PC-9 (cell line): ENCODE data around the gene GMIP. TPM values are rescaled to one million over a fixed set of nuclear protein-coding genes. Genes with fewer than 3 reads are reported as not detected.

ENCODE experiments used
- BruUV-seq: library from RNA; stranded (reverse); fragments of 400-500 nt; replicated peaks from 2 replicates; lab custom pipeline; 2021; lab: Mats Ljungman, UMichigan
- CTCF ChIA-PET: fragments of 300-600 bp; sonication (Branson Sonifier 250); formaldehyde crosslinking; loops from one replicate; lab custom pipeline; 2022; ENCODE audit warnings: antibody characterized with exemption; lab: Charles Lee
- POLR2A ChIA-PET: fragments of 300-600 bp; sonication (Branson Sonifier 250); formaldehyde crosslinking; loops from one replicate; lab custom pipeline; 2022; ENCODE audit warnings: antibody characterized with exemption; ENCODE audit not compliant: unreplicated experiment; lab: Charles Lee
- DNase-seq, 2 experiments: peaks; one replicate each; pipeline versions ENCODE4 v3.0.0 to v3.0.0-alpha.2; 2015 to 2022; ENCODE audit warnings: mixed read lengths in 1 of 2
- H2AFZ ChIP-seq: fragments of 200-600 bp; sonication (generic); 2 replicates; pipeline ENCODE4 v1.8.1; 2017; ENCODE audit warnings: antibody characterized with exemption
- H3F3A ChIP-seq: fragments of 200-600 bp; sonication (generic); 2 replicates; pipeline ENCODE4 v1.8.1; 2017; ENCODE audit warnings: antibody characterized with exemption, mild to moderate bottlenecking, low read depth; ENCODE audit not compliant: insufficient read depth
- H3K27ac ChIP-seq: fragments of 200-600 bp; sonication (generic); 2 replicates; pipeline ENCODE4 v1.6.1; 2016; ENCODE audit warnings: mixed run types
- H3K27me3 ChIP-seq: fragments of 200-600 bp; sonication (generic); 2 replicates; pipeline ENCODE4 v1.6.1; 2016; ENCODE audit warnings: low read depth, mixed run types; ENCODE audit not compliant: insufficient read depth
- H3K36me3 ChIP-seq: fragments of 200-600 bp; sonication (generic); 2 replicates; pipeline ENCODE4 v1.6.1; 2016; ENCODE audit warnings: low read depth, mixed run types
- H3K4me1 ChIP-seq: fragments of 200-600 bp; sonication (generic); replicated peaks from 2 replicates; pipeline ENCODE4 v1.6.1; 2016; ENCODE audit warnings: mixed run types; ENCODE audit not compliant: insufficient read depth
- H3K4me2 ChIP-seq: fragments of 200-600 bp; sonication (generic); 2 replicates; pipeline ENCODE4 v1.6.1; 2017; ENCODE audit warnings: mixed run types
- H3K4me3 ChIP-seq: fragments of 200-600 bp; sonication (generic); 2 replicates; pipeline ENCODE4 v1.6.1; 2016; ENCODE audit warnings: mixed run types
- H3K79me2 ChIP-seq: fragments of 200-600 bp; sonication (generic); 2 replicates; pipeline ENCODE4 v1.6.1; 2017; ENCODE audit warnings: low read depth, mixed run types
- H3K9me2 ChIP-seq: fragments of 200-600 bp; sonication (generic); 2 replicates; pipeline ENCODE4 v1.8.1; 2017; ENCODE audit warnings: mild to moderate bottlenecking; ENCODE audit not compliant: insufficient read depth
- H3K9me3 ChIP-seq: fragments of 200-600 bp; sonication (generic); 2 replicates; pipeline ENCODE4 v1.8.1; 2016; ENCODE audit warnings: low read depth; ENCODE audit not compliant: insufficient read depth
- H4K20me1 ChIP-seq: fragments of 200-600 bp; sonication (generic); 2 replicates; pipeline ENCODE4 v1.8.1; 2017; ENCODE audit not compliant: insufficient read depth
- EZH2 ChIP-seq: fragments of 200-600 bp; sonication (generic); IDR thresholded peaks from 2 replicates; pipeline ENCODE4 v1.8.0; 2017; ENCODE audit warnings: antibody characterized with exemption, low read depth
- intact Hi-C: fragments of 100-400 bp; cut with micrococcal nuclease; formaldehyde crosslinking; loops from one replicate; pipeline ENCODE4 v1.10.0; 2022; ENCODE audit not compliant: unreplicated experiment
- total RNA-seq: library from RNA; stranded (reverse); gene quantifications from 2 replicates; pipeline ENCODE4 v1.2.3, GENCODE V29; 2021
- TF ChIP-seq, protein P1 (sequence below): fragments of 200-600 bp; sonication (generic); conservative IDR thresholded peaks from 2 replicates; pipeline ENCODE4 v1.6.1; 2017; ENCODE audit warnings: mixed run types, antibody characterized with exemption, mild to moderate bottlenecking, moderate library complexity

The GMIP gene
- total RNA-seq, 1 experiment from 2014 or later, result 15.4 TPM

GRCh38 chr19:19619849-19620210 lies 23.6 kb downstream of the GMIP start:
- intact Hi-C loops, result no loop called here
- H3K4me3 ChIP-seq, result no peak overlapping the region
- no peak overlapping the region for H3K4me2 ChIP-seq
- no peaks in the 10 kb centered on the region for H3K27me3 ChIP-seq
- no TSS peak for BruUV-seq
- peaks cover 34% of the 10 kb centered on the region for H3F3A ChIP-seq
- no peaks in the 10 kb centered on the region for H3K9me2 ChIP-seq
- H3K79me2 ChIP-seq, result peaks cover 10% of the 10 kb centered on the region; the same call in 1 of the 2 replicates
- H4K20me1 ChIP-seq, result no peaks in the 10 kb centered on the region
- ChIA-PET POLR2A (no interaction called here), CTCF (interaction anchor here (0.6 to 0.9 kb wide), 2 partner anchors 65 to 618 kb away, joined by 5 to 7 read pairs; no protein-coding TSS in a partner anchor)
- no peaks in the 10 kb centered on the region for H3K36me3 ChIP-seq
- H2AFZ ChIP-seq, result no peak overlapping the region
- peaks cover 34% of the 10 kb centered on the region for H3K4me1 ChIP-seq
- no peak overlapping the region for H3K27ac ChIP-seq
- TF ChIP-seq, protein P1, sequence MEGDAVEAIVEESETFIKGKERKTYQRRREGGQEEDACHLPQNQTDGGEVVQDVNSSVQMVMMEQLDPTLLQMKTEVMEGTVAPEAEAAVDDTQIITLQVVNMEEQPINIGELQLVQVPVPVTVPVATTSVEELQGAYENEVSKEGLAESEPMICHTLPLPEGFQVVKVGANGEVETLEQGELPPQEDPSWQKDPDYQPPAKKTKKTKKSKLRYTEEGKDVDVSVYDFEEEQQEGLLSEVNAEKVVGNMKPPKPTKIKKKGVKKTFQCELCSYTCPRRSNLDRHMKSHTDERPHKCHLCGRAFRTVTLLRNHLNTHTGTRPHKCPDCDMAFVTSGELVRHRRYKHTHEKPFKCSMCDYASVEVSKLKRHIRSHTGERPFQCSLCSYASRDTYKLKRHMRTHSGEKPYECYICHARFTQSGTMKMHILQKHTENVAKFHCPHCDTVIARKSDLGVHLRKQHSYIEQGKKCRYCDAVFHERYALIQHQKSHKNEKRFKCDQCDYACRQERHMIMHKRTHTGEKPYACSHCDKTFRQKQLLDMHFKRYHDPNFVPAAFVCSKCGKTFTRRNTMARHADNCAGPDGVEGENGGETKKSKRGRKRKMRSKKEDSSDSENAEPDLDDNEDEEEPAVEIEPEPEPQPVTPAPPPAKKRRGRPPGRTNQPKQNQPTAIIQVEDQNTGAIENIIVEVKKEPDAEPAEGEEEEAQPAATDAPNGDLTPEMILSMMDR, result no peak
- TF ChIP-seq EZH2, result no peak
- no peaks in the 10 kb centered on the region for H3K9me3 ChIP-seq
- no peak for DNase-seq

- H3K36me3 ChIP-seq, result no peaks in the 10 kb centered on the region
- no TSS peak for BruUV-seq
- ChIA-PET POLR2A (no interaction called here), CTCF (interaction anchor here (0.6 kb wide), 1 partner anchor 618 kb away, joined by 7 read pairs; no protein-coding TSS in a partner anchor)
- H3K4me3 ChIP-seq, result no peak overlapping the region
- H3K27me3 ChIP-seq, result no peaks in the 10 kb centered on the region
- intact Hi-C loops, result no loop called here
- no peak overlapping the region for H3K27ac ChIP-seq
- no peak for TF ChIP-seq EZH2
- TF ChIP-seq, protein P1, result no peak
- H3K79me2 ChIP-seq, result peaks cover 15% of the 10 kb centered on the region
- no peaks in the 10 kb centered on the region for H3K9me3 ChIP-seq
- DNase-seq, result no peak
- H3K9me2 ChIP-seq, result no peaks in the 10 kb centered on the region
- H4K20me1 ChIP-seq, result no peaks in the 10 kb centered on the region
- peak overlapping the region; percentile 85 for H3K4me2 ChIP-seq
- no peak overlapping the region for H2AFZ ChIP-seq
- H3K4me1 ChIP-seq, result peaks cover 39% of the 10 kb centered on the region
- H3F3A ChIP-seq, result peaks cover 39% of the 10 kb centered on the region
Observed at GRCh38 chr19:19619181-19619848, 24.1 kb downstream of the GMIP start.

GRCh38 chr19:19618219-19619051 lies 25.0 kb downstream of the GMIP start, which contains the start of gene PBX4:
Gene PBX4 (minus strand): TSS chr19:19618687. CDS start chr19:19618629, 58 bp downstream.
- Histone ChIP-seq H3K9me2 (no peaks in the 10 kb centered on the region), H3K79me2 (peaks cover 21% of the 10 kb centered on the region), H3K27me3 (no peaks in the 10 kb centered on the region), H3K4me2 (peak within 1 kb of the TSS; percentile 85), H3K4me3 (peak within 1 kb of the TSS; percentile 70; the same call in 1 of the 2 replicates), H4K20me1 (no peaks in the 10 kb centered on the region), H3K27ac (no peak within 1 kb of the TSS), H3K9me3 (no peaks in the 10 kb centered on the region), H2AFZ (peak within 1 kb of the TSS; percentile 90), H3F3A (peaks cover 48% of the 10 kb centered on the region), H3K4me1 (peaks cover 48% of the 10 kb centered on the region), H3K36me3 (no peaks in the 10 kb centered on the region)
- TF ChIP-seq EZH2, result no peak
- TF ChIP-seq, protein P1, result no peak
- POLR2A ChIA-PET, result no interaction called here
- CTCF ChIA-PET, result no interaction called here
- BruUV-seq, result no TSS peak
- DNase-seq, result peak; percentile 87 to 95
- intact Hi-C loops, result no loop called here
